ENCODE data around the gene HS3ST6.
"Not testable (repeated sequence)": the region's sequence is repeated elsewhere in the genome, so short reads cannot be mapped to it uniquely, and the experiment has no call there.

Gene HS3ST6

DNA sequence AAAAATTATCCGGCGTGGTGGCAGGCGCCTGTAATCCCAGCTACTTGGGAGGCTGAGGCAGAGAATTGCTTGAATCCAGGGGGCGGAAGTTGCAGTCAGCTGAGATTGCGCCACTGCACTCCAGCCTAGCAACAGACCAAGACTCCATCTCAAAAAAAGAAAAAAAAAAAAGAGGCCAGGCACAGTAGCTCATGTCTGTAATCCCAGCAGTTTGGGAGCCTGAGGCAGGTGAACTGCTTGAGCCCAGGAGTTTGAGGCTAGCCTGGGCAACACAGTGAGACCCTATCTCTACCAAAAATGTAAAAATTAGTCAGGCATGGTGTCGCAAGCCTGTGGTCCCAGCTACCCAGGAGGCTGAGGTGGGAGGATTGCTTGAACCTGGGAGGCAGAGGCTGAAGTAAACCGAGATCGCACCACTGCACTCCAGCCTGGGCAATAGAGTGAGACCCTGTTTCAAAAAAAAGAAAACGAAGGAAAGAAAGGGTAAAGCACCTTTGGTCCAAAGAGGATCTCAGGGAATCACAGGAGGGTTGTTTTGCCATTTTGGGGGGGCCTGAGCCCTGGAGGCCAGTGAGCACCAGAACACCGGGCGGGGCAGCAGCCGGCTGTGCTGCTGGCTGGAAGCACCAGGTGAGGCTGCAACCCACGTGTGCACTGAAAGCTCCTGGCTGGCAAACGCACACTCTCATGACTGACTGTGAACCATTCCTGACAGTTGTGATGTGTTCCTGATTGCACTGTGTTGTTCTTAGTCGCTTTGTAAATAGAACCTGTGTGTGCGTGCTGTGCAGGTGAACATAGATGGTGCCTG, 18.4 kb downstream of the HS3ST6 start:
- no peaks in the 10 kb centered on the region for H3K9me3 ChIP-seq (ENCODE audit: control insufficient read depth, low read length)
- H3K4me1 ChIP-seq (ENCODE audit: control insufficient read depth, insufficient read depth, low read depth, low read length), result peaks cover 3% of the 10 kb centered on the region
- no peak overlapping the region for H3K4me3 ChIP-seq (ENCODE audit: insufficient read depth in 1 of 2, low read depth in 1 of 2, low read length in 2 of 2)
- H3K27ac ChIP-seq (ENCODE audit: low read length, poor library complexity, severe bottlenecking), result no peak overlapping the region
- WGBS, result 86% methylated on average over 16 of the region's 16 CpGs
- H2BK12ac ChIP-seq (ENCODE audit: low read length in 2 of 2), result no peak overlapping the region
- H3K4ac ChIP-seq (ENCODE audit: low read depth in 1 of 2, low read length in 2 of 2), result no peak overlapping the region
- no peak overlapping the region for H3K14ac ChIP-seq (ENCODE audit: low read length in 2 of 2)
- H3K18ac ChIP-seq (ENCODE audit: low read depth in 1 of 2, low read length in 2 of 2), result no peak overlapping the region
- no peak overlapping the region for H2AK5ac ChIP-seq (ENCODE audit: low read length, severe bottlenecking)
- no peak overlapping the region for H3K4me2 ChIP-seq (ENCODE audit: low read length, poor library complexity, severe bottlenecking)
- no peak overlapping the region for H2AFZ ChIP-seq (ENCODE audit: low read depth, low read length)
- no peaks in the 10 kb centered on the region for H3K79me1 ChIP-seq (replicated peaks; ENCODE audit: low read length, poor library complexity, severe bottlenecking)
- no peak overlapping the region for H3K23ac ChIP-seq (ENCODE audit: low read length in 2 of 2)
- peaks cover 34 to 60% of the 10 kb centered on the region in 2 experiments for H3K27me3 ChIP-seq (ENCODE audit: control insufficient read depth in 1 of 2, insufficient read depth in 1 of 2, low read length in 2 of 2)
- no peak overlapping the region for H3K9ac ChIP-seq (ENCODE audit: low read length)
- no peak overlapping the region for H2BK15ac ChIP-seq (ENCODE audit: low read depth, poor library complexity, severe bottlenecking)
- H3K36me3 ChIP-seq (ENCODE audit: control insufficient read depth in 1 of 2, insufficient read depth in 2 of 2, low read depth in 1 of 2, low read length in 2 of 2), result no peaks in the 10 kb centered on the region
- no peak overlapping the region for H4K91ac ChIP-seq (ENCODE audit: low read length)
- no peak overlapping the region for H2BK5ac ChIP-seq (ENCODE audit: low read depth, low read length, poor library complexity, severe bottlenecking)
- no peak overlapping the region for H4K8ac ChIP-seq (ENCODE audit: low read length)
- no peak overlapping the region for H2BK120ac ChIP-seq (ENCODE audit: low read depth, low read length)
- no peak for DNase-seq

DNA sequence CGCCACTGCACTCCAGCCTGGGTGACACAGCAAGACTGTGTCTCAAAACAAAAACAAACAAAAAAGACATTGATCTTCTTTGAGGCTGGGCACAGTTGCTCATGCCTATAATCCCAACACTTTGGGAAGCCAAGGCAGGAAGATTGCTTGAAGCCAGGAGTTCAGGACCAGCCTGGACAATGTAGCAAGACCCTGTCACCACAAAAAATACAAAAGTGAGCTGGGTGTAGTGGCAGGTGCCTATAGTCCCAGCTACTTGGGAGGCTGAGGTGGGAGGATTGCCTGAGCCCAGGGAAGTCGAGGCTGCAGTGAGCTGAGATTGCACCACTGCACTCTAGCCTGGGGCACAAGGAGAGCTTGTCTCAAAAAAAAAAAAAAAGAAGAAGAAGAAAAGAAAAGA, 20.5 kb downstream of the HS3ST6 start:
- H2AFZ ChIP-seq (ENCODE audit: low read depth, low read length); H2BK15ac ChIP-seq (ENCODE audit: low read depth, poor library complexity, severe bottlenecking); H4K8ac ChIP-seq (ENCODE audit: low read length); H4K91ac ChIP-seq (ENCODE audit: low read length); H3K23ac ChIP-seq (ENCODE audit: low read length in 2 of 2); H3K4me2 ChIP-seq (ENCODE audit: low read length, poor library complexity, severe bottlenecking); H3K27ac ChIP-seq (ENCODE audit: low read length, poor library complexity, severe bottlenecking); H3K9me3 ChIP-seq (ENCODE audit: control insufficient read depth, low read length); H2AK5ac ChIP-seq (ENCODE audit: low read length, severe bottlenecking); DNase-seq; H3K4ac ChIP-seq (ENCODE audit: low read depth in 1 of 2, low read length in 2 of 2); H2BK120ac ChIP-seq (ENCODE audit: low read depth, low read length); H3K4me1 ChIP-seq (ENCODE audit: control insufficient read depth, insufficient read depth, low read depth, low read length); H2BK12ac ChIP-seq (ENCODE audit: low read length in 2 of 2); H3K9ac ChIP-seq (ENCODE audit: low read length); H3K36me3 ChIP-seq (ENCODE audit: control insufficient read depth in 1 of 2, insufficient read depth in 2 of 2, low read depth in 1 of 2, low read length in 2 of 2); H3K79me1 ChIP-seq (replicated peaks; ENCODE audit: low read length, poor library complexity, severe bottlenecking); H2BK5ac ChIP-seq (ENCODE audit: low read depth, low read length, poor library complexity, severe bottlenecking); H3K14ac ChIP-seq (ENCODE audit: low read length in 2 of 2); H3K4me3 ChIP-seq (ENCODE audit: insufficient read depth in 1 of 2, low read depth in 1 of 2, low read length in 2 of 2); H3K18ac ChIP-seq (ENCODE audit: low read depth in 1 of 2, low read length in 2 of 2): not testable (repeated sequence)
- WGBS, result 86% methylated on average over 2 of the region's 2 CpGs
- peaks cover 28 to 53% of the 10 kb centered on the region in 2 experiments for H3K27me3 ChIP-seq (ENCODE audit: control insufficient read depth in 1 of 2, insufficient read depth in 1 of 2, low read length in 2 of 2)

DNA sequence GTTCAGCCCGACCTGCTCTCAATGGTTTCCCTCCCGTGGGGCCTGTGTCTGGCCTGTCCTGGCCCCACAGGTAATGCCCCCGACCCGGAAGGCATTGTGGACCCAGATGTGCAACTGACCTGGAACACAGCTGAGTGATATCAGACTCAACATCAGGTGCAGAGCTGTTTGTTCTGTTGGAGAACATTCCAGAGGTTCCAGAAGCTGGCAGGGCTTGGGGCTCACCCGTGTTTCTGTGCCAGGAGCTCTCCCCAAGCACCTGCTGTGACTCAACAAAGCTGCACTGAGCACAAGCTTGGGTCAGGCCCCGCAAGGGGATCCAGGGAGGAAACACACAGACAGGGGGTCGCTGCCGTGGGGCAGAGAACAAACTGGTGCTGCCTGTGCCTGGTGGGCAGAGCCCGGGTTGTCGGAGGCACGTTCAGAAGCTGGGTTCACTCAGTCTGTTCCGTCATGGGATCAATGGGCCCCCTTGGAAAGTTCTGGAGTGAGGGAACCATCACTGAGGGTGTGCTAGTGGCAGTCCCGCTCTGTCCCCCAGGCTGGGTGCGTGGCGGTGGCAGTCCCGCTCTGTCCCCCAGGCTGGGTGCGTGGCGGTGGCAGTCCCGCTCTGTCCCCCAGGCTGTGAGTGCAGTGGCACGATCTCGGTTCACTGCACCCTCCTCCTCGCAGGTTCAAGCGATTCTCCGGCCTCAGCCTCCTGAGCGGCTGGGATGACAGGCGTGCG, 22.1 kb downstream of the HS3ST6 start:
- WGBS, result 77% methylated on average over 27 of the region's 27 CpGs
- H3K9ac ChIP-seq (ENCODE audit: low read length), result no peak overlapping the region
- H3K4me3 ChIP-seq (ENCODE audit: insufficient read depth in 1 of 2, low read depth in 1 of 2, low read length in 2 of 2), result no peak overlapping the region
- H4K91ac ChIP-seq (ENCODE audit: low read length), result peak overlapping the region; percentile 39
- DNase-seq, result no peak
- H3K36me3 ChIP-seq (ENCODE audit: control insufficient read depth in 1 of 2, insufficient read depth in 2 of 2, low read depth in 1 of 2, low read length in 2 of 2), result no peaks in the 10 kb centered on the region
- H2AFZ ChIP-seq (ENCODE audit: low read depth, low read length), result no peak overlapping the region
- H3K4me2 ChIP-seq (ENCODE audit: low read length, poor library complexity, severe bottlenecking), result no peak overlapping the region
- H4K8ac ChIP-seq (ENCODE audit: low read length), result no peak overlapping the region
- no peak overlapping the region for H3K18ac ChIP-seq (ENCODE audit: low read depth in 1 of 2, low read length in 2 of 2)
- H2BK5ac ChIP-seq (ENCODE audit: low read depth, low read length, poor library complexity, severe bottlenecking), result no peak overlapping the region
- H3K14ac ChIP-seq (ENCODE audit: low read length in 2 of 2), result no peak overlapping the region
- H3K9me3 ChIP-seq (ENCODE audit: control insufficient read depth, low read length), result no peaks in the 10 kb centered on the region
- H3K4me1 ChIP-seq (ENCODE audit: control insufficient read depth, insufficient read depth, low read depth, low read length), result peaks cover 2% of the 10 kb centered on the region
- no peak overlapping the region for H2BK15ac ChIP-seq (ENCODE audit: low read depth, poor library complexity, severe bottlenecking)
- H2BK12ac ChIP-seq (ENCODE audit: low read length in 2 of 2), result no peak overlapping the region
- H3K27ac ChIP-seq (ENCODE audit: low read length, poor library complexity, severe bottlenecking), result no peak overlapping the region
- no peak overlapping the region for H2AK5ac ChIP-seq (ENCODE audit: low read length, severe bottlenecking)
- no peak overlapping the region for H3K4ac ChIP-seq (ENCODE audit: low read depth in 1 of 2, low read length in 2 of 2)
- H3K79me1 ChIP-seq (replicated peaks; ENCODE audit: low read length, poor library complexity, severe bottlenecking), result no peaks in the 10 kb centered on the region
- peaks cover 31 to 54% of the 10 kb centered on the region in 2 experiments for H3K27me3 ChIP-seq (ENCODE audit: control insufficient read depth in 1 of 2, insufficient read depth in 1 of 2, low read length in 2 of 2)
- H3K23ac ChIP-seq (ENCODE audit: low read length in 2 of 2), result no peak overlapping the region
- no peak overlapping the region for H2BK120ac ChIP-seq (ENCODE audit: low read depth, low read length)

DNA sequence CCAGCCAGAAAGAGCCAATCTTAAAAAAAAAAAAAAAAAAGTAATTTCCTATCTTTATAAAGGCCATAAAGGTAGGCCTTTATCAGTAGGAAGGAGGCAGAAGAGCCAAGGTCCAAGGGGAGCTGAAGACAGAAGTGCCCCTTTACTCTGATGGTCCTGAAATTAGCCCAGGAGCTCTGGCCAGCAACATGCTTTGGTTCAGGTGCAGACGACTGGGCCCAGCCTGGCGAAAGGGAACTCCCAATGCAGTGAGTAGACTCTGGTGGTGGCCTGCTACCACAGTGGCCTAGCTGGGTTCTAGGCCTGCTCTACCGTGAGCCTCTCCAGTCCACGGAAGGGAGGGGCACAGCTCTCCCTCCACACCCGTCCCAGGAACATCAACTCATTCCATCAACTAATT, 23.1 kb downstream of the HS3ST6 start:
- Histone ChIP-seq H3K4me1 (ENCODE audit: control insufficient read depth, insufficient read depth, low read depth, low read length) (peaks cover 2% of the 10 kb centered on the region), H3K79me1 (replicated peaks; ENCODE audit: low read length, poor library complexity, severe bottlenecking) (no peaks in the 10 kb centered on the region), H3K18ac (ENCODE audit: low read depth in 1 of 2, low read length in 2 of 2) (no peak overlapping the region), H2BK15ac (ENCODE audit: low read depth, poor library complexity, severe bottlenecking) (no peak overlapping the region), H4K8ac (ENCODE audit: low read length) (no peak overlapping the region), H3K4me3 (ENCODE audit: insufficient read depth in 1 of 2, low read depth in 1 of 2, low read length in 2 of 2) (no peak overlapping the region), H3K14ac (ENCODE audit: low read length in 2 of 2) (no peak overlapping the region), H3K27ac (ENCODE audit: low read length, poor library complexity, severe bottlenecking) (no peak overlapping the region), H3K23ac (ENCODE audit: low read length in 2 of 2) (no peak overlapping the region), H3K36me3 (ENCODE audit: control insufficient read depth in 1 of 2, insufficient read depth in 2 of 2, low read depth in 1 of 2, low read length in 2 of 2) (no peaks in the 10 kb centered on the region), H3K27me3 (ENCODE audit: control insufficient read depth in 1 of 2, insufficient read depth in 1 of 2, low read length in 2 of 2) (peaks cover 32 to 58% of the 10 kb centered on the region in 2 experiments), H4K91ac (ENCODE audit: low read length) (no peak overlapping the region), H3K4me2 (ENCODE audit: low read length, poor library complexity, severe bottlenecking) (no peak overlapping the region), H2AFZ (ENCODE audit: low read depth, low read length) (no peak overlapping the region), H2BK5ac (ENCODE audit: low read depth, low read length, poor library complexity, severe bottlenecking) (no peak overlapping the region), H2BK120ac (ENCODE audit: low read depth, low read length) (no peak overlapping the region), H3K9me3 (ENCODE audit: control insufficient read depth, low read length) (no peaks in the 10 kb centered on the region), H3K9ac (ENCODE audit: low read length) (no peak overlapping the region), H2BK12ac (ENCODE audit: low read length in 2 of 2) (no peak overlapping the region), H3K4ac (ENCODE audit: low read depth in 1 of 2, low read length in 2 of 2) (no peak overlapping the region), H2AK5ac (ENCODE audit: low read length, severe bottlenecking) (no peak overlapping the region)
- no peak for DNase-seq
- 92% methylated on average over 4 of the region's 5 CpGs for WGBS
